GM10847 (cell line): Measurements from ENCODE around the gene SRP68.

Source experiments
- POLR2A ChIP-seq: IDR thresholded peaks from 2 replicates; pipeline ENCODE4 v1.6.1; 2011; ENCODE audit not compliant: insufficient read length; ENCODE audit errors: extremely low read depth

SRP68 gene

GRCh38 chr17:76039121-76039520, 33.2 kb downstream of the SRP68 start:
- no peak for TF ChIP-seq POLR2A

- no peak for TF ChIP-seq POLR2A
Observed at GRCh38 chr17:76038050-76038449, 34.3 kb downstream of the SRP68 start.

DNA sequence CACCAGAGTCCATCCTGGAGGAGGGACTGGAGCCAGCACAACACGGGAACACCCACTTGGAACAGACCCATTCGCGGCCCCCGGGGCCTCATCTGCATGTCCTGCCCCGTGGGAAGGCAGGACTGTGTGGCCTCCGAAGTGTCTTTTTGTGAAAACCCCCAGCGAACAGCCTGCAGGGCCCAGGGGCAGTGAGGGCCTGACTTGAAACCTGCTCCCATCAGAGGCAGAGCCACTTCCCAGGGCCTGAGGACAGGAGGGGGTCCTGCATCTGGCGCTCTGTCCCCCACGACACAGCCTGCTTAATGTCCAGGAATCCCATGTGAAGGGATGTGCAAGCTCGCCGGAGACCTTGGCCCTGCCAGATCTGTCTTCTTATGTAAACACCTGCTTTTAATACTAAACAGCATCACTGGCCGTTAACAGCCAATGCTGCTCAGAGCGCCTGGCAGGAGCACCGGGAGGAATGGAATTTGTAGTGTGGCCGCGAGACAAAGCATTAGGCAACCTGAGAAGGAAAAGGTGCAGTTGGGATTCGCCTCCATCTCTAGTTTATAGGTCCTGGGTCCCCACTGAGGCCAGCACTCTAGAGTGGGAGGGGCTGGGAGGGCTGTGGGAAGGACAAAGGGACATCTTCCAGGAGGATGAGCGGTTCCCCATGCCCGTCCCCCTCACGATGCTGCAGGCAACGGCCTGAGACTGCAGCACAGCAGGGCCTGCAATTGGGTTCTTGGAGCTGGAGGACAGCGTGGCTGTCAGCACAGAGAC, 35.6 kb downstream of the SRP68 start:
- no peak for TF ChIP-seq POLR2A

DNA sequence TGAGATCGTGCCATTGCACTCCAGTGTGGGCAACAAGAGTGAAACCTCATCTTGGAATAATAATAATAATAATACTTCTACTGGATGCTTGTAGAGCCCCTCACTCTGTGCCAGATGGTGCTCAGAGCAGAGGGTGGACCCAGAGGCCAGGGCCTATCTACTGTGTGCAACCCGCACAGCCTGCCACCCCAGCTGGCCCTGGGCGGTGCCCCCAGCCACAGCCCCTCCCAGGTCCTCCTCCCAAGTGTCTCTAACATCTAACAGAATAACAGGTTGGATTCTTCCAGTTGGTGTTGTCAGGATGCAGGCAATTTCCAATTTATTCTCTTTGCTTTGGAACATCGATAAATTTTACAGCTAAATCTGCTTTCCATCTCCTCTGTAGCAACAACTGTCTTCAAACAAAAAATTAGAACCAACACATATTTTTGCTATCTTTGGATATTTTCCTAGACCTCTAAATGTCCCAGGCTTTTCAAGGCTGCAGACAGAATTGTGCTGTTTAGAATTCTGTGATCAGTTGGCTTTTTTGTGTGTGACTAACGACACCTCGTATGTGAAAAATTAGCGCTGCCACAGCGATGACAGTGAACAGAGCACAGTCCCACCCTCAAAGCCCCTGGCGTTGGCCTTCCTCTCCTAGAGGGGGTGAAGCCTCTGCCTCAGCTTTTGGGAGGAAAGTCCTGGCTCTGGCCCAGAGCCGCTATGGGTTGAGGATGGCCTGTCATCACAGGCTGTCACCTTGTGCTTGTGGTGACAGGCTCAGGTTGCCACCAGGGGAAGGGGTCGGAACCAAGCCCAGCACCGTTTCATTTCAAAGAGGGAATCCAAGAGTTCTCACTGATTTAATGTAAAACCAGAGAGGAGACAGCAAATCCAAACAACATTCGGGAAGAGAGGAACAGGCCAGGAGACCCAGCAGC, 37.6 kb downstream of the SRP68 start:
- TF ChIP-seq POLR2A = no peak

- TF ChIP-seq POLR2A = no peak
Observed at GRCh38 chr17:76033139-76033538, 39.2 kb downstream of the SRP68 start.

DNA sequence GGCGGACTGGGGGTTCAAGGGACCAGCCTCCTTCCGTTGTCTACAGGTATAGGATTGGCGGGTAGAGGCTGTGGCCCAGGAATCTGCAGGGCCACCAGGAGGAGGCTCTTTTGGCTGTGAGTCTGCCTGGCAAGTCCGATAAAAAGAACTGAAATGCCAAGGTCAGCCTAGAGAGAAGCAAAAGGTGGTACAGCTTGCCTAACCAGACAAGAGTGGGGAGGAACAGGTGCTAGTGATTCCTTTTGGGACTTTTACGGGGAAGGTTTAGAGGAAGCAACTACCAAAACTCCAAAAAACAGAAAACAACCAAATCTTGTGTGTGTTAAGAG, 39.6 kb downstream of the SRP68 start:
- TF ChIP-seq POLR2A = no peak

DNA sequence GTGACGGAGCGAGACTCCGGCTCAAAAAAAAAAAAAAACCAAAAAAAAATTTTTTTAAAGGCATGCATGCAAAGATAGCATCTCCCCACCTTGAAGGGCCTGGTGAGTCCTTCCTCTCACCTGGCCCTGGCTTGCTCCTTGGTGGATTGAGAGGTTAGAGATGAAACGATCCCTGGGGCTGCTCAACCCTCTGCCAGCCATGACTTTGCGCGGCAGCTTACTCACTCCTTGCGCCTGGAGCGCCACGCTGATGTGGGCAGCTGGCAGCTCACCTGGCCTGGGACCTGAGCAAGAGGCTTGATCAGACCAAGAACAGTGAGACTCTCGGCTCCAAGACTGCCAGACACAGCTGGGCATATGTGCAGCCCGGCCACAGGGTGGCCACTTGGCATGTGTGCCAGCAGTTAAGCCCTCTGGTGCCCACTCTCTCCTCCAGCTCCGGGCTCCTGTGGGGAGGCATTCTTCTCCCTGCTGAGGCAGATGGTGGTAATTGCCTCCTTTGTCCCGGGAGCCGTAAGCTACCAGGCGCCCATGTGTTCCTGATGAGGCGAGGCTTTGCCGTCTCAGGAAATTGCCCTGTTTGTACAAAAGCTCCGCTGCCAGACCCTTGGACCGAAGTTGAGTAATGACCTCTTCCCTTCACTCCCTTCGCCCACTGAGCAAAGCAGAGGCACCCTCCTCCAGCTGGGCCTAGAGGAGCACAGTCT, 40.1 kb downstream of the SRP68 start:
- no peak for TF ChIP-seq POLR2A

GRCh38 chr17:76027159-76027839, 45.0 kb downstream of the SRP68 start, which contains the start of gene EVPL:
EVPL (minus strand) TSS chr17:76027306; CDS start chr17:76027198, 108 bp downstream.
- TF ChIP-seq POLR2A = no peak

- TF ChIP-seq POLR2A = no peak
Observed at GRCh38 chr17:76026714-76027158, 45.6 kb downstream of the SRP68 start.

GRCh38 chr17:76025294-76025693, 47.0 kb downstream of the SRP68 start:
- TF ChIP-seq POLR2A = no peak

GRCh38 chr17:76024353-76024752, 48.0 kb downstream of the SRP68 start:
- no peak for TF ChIP-seq POLR2A

DNA sequence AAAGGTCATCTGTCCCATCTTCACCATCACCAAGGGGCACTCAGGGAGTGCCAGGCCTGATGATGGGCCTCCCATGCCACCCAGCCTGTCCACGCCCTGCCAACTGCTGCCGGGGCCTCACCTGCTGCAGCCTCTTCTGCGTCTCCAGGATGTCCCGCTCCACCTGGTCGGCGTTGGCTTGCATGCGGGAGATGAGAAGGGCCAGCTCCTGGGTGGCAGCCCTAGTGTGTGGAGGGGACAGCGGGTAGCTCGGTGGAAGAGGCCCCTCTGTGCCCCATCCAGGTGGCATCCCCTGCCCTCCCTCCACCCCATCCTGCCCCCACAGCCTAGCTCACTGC, 48.4 kb downstream of the SRP68 start:
- no peak for TF ChIP-seq POLR2A

- no peak for TF ChIP-seq POLR2A
Observed at GRCh38 chr17:76022973-76023899, 49.1 kb downstream of the SRP68 start.

- TF ChIP-seq POLR2A = no peak
Observed at GRCh38 chr17:76022285-76022684, 50.0 kb downstream of the SRP68 start.
